Stimulated activated CD4-positive, alpha-beta T cell treated with anti-CD3 and anti-CD28 coated beads, Interleukin-12 subunit alpha, Interleukin-12 subunit beta, amount 100 ng/mL, for 24 hours (primary cell): ENCODE measurements around the gene PICK1.
"Not testable (repeated sequence)": the region's sequence is repeated elsewhere in the genome, so short reads cannot be mapped to it uniquely, and the experiment has no call there.

ENCODE experiments used
- DNase-seq, 2 experiments: peaks; one replicate each; pipeline ENCODE4 v3.0.0-alpha.2; 2020; ENCODE audit warnings: low read depth in 2 of 2

PICK1 gene

GRCh38 chr22:38030311-38031133 is 26.7 kb upstream of the PICK1 start:
- no peak for DNase-seq

GRCh38 chr22:38031491-38031890 is 25.7 kb upstream of the PICK1 start:
- no peak for DNase-seq

GRCh38 chr22:38032681-38033521 is 24.3 kb upstream of the PICK1 start:
- no peak for DNase-seq

GRCh38 chr22:38033522-38034277 is 23.5 kb upstream of the PICK1 start:
- DNase-seq, result no peak

- no peak for DNase-seq
These were observed 22.8 kb upstream of the PICK1 start for GRCh38 chr22:38034278-38034882.

GRCh38 chr22:38034884-38035529 is 22.2 kb upstream of the PICK1 start:
- no peak for DNase-seq

GRCh38 chr22:38035530-38035885 is 21.7 kb upstream of the PICK1 start:
- DNase-seq, result no peak

- DNase-seq, result no peak
These were observed 20.7 kb upstream of the PICK1 start for GRCh38 chr22:38036392-38037062.

- not testable (repeated sequence) for DNase-seq
These were observed 19.6 kb upstream of the PICK1 start for GRCh38 chr22:38037367-38038150.

- DNase-seq, result no peak
These were observed 18.8 kb upstream of the PICK1 start for GRCh38 chr22:38038426-38038825.

- DNase-seq, result no peak
These were observed 18.1 kb upstream of the PICK1 start for GRCh38 chr22:38038890-38039812.

GRCh38 chr22:38040953-38041759 is 16.0 kb upstream of the PICK1 start:
- DNase-seq, result no peak

GRCh38 chr22:38041760-38042487 is 15.3 kb upstream of the PICK1 start:
- DNase-seq, result no peak

GRCh38 chr22:38042488-38042790 is 14.8 kb upstream of the PICK1 start:
- no peak for DNase-seq

GRCh38 chr22:38043151-38044039 is 13.8 kb upstream of the PICK1 start:
- DNase-seq, result no peak

- no peak for DNase-seq
These were observed 11.0 kb upstream of the PICK1 start for GRCh38 chr22:38046070-38046748.
